Measurements from ENCODE around the gene C11orf87.

The C11orf87 gene

DNA sequence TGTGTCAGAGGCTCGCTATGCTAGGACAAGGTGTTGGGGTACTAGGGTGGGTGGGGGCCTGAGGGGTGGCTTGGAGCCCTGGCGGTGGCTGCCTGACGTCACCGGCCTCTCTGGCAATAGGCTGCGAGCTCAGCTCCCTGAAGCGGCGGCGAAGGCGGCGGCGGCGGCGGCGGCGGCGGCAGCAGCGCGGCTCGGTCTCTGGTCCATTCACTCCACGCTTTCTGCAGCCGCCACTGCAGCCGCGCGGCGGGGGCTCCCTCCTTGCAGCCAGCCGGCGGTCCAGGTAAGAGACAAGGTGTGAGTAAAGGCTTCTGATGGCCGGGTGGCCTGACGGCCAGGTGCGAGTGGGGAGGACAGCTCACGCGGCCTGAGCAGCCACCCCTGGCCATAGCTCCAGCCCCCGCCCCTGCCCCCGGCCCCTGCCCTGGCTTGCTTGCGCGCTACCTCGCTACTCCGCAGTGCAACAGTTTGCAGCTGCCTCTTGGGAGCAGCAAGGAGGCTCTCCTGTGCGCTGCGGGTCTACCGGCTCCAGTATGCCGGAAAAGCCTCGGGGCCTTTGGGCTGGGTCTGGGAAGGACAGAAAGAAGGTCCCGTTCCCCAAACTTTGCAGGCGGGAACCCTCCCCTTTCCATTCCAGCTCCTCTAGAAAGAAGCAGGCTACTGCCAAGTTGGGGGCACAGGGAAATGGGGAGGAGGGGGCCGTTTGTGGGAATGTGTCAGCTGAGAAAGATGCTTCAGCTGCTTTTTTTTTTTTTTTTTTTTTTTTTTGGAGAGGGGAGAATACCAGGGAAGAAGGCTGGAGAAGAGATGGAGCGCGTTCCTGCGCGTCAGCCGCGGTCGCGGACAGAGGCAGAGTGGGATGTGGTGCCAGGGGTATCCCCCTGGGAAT is at the start of gene C11orf87:
TSS of gene C11orf87 (plus strand) at position 210 of the 889 bp plus-strand sequence. CDS start 1,444 bp downstream, outside the sequence.
- peak; percentile 30 for DNase-seq

- DNase-seq, result no peak
Measured at GRCh38 chr11:109374032-109374431, 48.0 kb upstream of the C11orf87 start.

- DNase-seq, result no peak
Measured at GRCh38 chr11:109374441-109374840, 47.5 kb upstream of the C11orf87 start.

GRCh38 chr11:109377039-109377742 is 44.8 kb upstream of the C11orf87 start:
- DNase-seq, result no peak

- no peak for DNase-seq
Measured at GRCh38 chr11:109378034-109378433, 44.0 kb upstream of the C11orf87 start.

DNA sequence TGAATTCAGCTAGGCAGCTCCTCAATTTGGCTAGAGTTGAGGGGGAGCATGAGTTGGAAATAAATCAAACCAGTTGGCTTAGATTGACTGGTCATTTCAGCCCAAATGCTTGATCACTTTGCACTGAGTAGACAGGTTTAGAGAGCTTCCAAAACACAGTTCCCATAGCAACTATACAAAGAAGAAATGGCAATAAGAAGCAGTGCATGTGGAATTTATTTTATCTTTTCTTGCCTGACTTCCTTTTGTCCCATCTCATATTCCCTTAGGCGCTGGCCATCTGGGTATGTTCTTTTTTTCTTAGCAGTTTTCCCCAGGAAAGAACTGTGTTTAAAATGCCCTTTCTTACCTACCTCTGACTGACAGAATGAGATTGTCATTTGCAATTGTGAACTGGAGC is 38.7 kb upstream of the C11orf87 start:
- DNase-seq, result no peak

DNA sequence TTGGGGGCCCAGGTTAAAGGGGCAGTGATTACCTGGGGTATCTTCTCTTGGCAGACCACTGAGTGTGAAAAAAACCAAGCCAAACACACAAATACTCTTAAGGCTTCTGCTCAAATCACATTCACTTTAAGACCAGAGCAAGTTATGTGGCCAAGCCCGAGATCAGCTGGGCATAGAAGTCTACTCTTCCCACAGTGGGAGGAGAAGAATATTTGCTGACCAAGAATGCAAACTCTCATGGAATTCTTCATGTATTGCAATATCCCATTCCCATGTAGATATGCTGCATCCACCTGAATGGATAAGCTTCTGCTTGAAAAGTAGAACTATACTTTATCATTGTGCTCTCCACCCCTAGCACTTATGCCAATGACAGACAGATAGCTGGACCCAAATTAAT is 37.1 kb upstream of the C11orf87 start:
- no peak for DNase-seq

- DNase-seq, result no peak
Measured at GRCh38 chr11:109388982-109389381, 33.0 kb upstream of the C11orf87 start.

GRCh38 chr11:109390752-109391151 is 31.2 kb upstream of the C11orf87 start:
- no peak for DNase-seq

DNA sequence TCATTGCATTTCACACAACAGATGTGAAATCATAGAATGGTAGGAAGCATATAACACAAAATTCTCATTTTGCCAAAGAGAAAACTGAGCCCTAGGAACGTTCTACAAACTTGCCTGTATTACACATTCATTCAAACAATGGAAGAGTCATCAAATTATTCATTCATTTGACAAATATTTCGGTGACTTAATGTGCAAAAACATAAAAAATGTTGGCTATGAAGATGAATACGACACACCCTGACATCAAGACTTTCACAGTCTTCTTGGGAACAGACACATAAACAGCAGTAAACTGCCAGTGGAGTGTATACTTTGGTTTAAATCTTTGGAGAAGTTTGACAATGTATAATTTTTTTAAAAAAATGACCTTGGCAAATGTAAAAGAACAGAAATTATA is 20.4 kb upstream of the C11orf87 start:
- no peak for DNase-seq

DNA sequence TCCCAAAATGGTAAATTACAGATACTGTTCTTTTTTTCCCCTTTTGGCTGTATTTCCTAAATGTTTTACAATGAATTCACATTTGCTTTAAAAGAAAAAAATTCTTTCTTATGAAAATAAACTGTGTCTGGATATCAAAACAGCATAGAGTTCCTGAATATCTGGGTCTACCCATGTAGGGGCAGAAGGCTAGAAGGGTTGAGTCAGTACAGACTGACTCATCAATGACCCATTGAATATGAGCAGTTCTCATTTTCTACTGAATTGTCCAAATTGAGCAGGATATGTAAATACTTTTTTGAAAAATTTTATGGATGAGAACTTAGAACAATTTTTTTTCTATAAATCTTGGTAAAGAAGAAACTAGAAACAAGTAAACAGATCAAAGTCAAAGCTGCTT is 16.3 kb upstream of the C11orf87 start:
- no peak for DNase-seq

DNA sequence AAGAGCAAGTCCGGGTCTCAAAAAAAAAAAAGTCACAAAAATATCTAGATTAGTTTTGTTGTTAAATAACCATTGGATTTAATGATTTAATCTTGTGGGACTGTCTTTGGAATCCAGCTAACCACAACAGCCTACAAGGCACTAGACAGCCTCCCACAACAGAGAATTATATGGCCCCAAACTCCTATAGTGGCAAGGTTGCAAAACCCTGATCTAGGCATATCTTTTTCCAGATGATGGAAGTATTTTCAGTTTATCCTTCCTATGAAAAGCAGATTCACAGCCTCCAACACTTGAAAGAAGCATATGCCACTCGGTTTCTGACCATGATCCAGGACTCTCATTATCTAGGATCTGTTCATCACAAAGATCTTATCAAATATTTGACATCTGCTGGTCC is 5.4 kb upstream of the C11orf87 start:
- no peak for DNase-seq

DNA sequence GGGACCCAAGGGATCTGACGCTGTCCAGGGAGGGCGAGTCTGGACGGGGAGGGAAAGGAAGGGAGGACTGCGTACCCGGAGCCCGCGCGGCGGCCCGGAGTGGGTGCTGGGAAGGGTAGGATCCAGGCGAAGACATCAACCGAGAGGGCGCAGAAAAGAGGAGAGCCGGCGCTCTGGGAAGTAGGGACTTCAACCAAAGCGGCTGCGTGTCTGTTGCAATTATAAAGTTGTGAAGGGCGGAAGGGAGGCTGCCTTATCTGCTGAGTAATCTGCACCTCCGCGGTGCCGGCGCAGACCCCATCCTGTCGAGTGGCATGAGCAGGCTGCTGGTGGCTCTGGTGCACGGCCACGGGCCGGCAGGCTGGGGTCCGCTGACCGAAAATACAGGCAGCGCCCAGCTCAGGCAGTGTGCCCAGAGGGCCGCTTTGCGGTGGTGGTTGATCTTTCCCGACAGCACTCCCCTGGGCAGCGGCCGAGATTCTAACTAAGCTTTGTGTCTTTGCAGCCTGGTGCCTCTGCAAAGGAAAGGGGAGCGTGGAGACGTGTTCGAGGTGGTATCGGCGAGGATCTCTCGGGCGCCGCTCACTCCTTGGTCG is 978 bp downstream of the C11orf87 start:
- no peak for DNase-seq

DNA sequence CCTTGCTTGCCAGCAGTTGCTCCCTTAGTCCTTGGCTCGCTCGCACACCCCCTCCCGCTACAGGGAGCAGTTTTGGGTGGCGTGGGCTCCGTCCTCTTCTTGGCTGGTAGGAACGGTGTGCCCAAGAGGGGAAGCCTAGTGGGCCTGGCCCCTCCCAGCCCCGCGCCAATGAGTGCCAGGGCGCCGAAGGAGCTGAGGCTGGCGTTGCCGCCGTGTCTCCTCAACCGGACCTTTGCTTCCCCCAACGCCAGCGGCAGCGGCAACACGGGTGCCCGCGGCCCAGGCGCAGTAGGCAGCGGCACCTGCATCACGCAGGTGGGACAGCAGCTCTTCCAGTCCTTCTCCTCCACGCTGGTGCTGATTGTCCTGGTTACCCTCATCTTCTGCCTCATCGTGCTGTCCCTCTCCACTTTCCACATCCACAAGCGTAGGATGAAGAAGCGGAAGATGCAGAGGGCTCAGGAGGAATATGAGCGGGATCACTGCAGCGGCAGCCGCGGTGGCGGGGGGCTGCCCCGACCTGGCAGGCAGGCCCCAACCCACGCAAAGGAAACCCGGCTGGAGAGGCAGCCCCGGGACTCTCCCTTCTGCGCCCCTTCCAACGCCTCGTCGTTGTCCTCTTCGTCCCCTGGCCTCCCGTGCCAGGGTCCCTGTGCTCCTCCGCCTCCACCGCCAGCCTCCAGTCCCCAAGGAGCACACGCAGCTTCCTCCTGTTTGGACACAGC is 1.6 kb downstream of the C11orf87 start:
- no peak for DNase-seq

DNA sequence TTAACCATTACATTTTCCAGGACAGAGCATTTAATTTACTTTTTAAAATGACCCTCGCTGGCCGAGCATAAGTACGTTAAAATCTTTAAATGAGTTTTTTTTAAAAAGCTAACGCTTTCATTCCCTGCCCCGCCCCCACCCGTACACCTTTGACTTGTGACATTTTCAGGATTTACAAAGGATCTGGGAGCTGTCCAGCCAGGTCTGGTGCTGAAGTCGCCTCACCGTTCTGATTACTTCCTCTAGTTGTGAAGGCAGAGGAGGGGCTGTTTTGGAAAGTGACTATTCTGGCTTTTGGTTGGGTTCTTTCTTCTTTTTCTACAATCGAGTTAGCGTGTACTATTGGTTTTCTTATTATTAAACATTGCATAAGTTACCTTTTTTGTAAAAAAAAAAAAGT is 2.9 kb downstream of the C11orf87 start:
- DNase-seq, result no peak

GRCh38 chr11:109425554-109425953 is 3.6 kb downstream of the C11orf87 start:
- peak; percentile 8 for DNase-seq

- peak; percentile 20 for DNase-seq
Measured at GRCh38 chr11:109426442-109427240, 4.7 kb downstream of the C11orf87 start.

DNA sequence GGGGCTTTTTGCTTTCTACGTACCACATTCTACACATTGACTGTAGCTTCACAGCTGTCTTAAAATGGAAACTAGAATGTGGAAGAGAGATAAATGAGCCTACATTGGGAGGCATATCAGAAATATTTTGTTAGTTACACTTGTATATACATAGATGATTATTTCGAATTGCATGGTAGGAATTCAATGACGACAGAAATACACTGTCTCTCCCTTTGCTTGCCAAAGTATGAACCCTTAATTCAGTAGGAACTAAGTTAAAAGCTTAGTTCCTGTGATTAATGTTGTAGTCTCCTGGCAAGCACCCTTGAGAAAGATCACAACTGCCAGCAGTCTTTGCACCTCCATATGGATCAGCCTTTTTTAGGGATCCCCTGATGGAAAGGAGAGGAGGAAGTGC is 10.1 kb downstream of the C11orf87 start:
- no peak for DNase-seq

GRCh38 chr11:109433753-109434256 is 11.8 kb downstream of the C11orf87 start:
- DNase-seq, result no peak

GRCh38 chr11:109435121-109435742 is 13.2 kb downstream of the C11orf87 start:
- DNase-seq, result no peak

DNA sequence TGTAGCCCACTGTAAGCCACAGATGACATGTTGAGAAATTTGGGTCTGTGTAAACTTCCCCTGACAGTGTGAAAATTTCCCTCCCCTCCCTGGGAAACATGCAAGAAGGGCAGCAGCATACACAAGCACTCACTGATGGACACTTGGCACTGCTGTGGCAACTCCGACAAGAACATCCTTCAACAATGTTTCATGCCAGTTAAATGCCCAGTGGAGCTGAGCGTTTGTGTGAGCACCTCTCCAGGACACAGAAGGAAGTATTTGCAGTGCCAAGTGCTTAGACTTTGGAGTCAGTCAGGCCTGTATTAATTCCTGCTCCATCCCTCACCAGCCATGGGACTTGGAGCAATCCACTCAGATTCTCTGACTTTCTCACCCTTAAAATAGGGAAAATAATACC is 17.7 kb downstream of the C11orf87 start:
- no peak for DNase-seq

GRCh38 chr11:109443052-109443451 is 21.1 kb downstream of the C11orf87 start:
- no peak for DNase-seq

Measured in DMS153 (cell line).